ENCODE measurements around the gene NFATC1. TPM values are rescaled to one million over a fixed set of nuclear protein-coding genes. Genes with fewer than 3 reads are reported as not detected.
A peak's percentile ranks its signal among the peaks of the same experiment; 100 is the strongest.

Gene NFATC1
- total and polyA plus RNA-seq, 9 donors = 8.4 to 28.3 (median 12.2) TPM

DNA sequence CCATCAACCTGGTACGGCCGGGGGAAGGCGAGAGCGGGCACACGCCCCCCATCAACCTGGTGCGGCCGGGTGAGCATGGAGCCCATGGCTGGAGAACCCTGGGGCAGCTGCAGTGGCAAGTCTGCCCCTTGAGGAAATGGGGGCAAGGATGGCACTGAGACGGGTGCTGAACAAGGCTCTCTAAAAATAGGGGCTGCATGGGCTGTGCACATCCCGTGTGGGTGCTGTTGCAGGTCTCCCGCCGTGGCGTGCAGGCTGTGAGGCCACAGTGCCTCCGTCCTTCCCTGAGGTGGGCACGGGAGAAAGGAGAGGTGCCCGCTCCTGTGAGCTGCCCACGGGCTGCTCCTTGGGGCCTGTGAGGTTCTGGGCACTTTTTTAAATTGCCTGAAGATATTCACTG is 99.2 kb downstream of the NFATC1 start:
- Histone ChIP-seq H3K9me3 (no peaks in the 10 kb centered on the region), H3K27ac (no peak overlapping the region), H3K36me3 (no peaks in the 10 kb centered on the region), H3K27me3 (no peaks in the 10 kb centered on the region), H3K4me1 (ENCODE audit: insufficient read depth) (no peaks in the 10 kb centered on the region), H3K4me3 (no peak overlapping the region)
- intact Hi-C loops (cut with DNase I) = no loop called here
- WGBS, 3 donors = 95 to 98% (median 98%) methylated on average over 16 of the region's 16 CpGs
- DNase-seq = peak in 4 of 5 donors; percentile 1 to 17 (median 6)
- TF ChIP-seq POLR2A (IDR thresholded peaks at IDR 0.05) (no peak), EP300 (IDR thresholded peaks at IDR 0.05) (no peak)
- TF ChIP-seq, protein P1, sequence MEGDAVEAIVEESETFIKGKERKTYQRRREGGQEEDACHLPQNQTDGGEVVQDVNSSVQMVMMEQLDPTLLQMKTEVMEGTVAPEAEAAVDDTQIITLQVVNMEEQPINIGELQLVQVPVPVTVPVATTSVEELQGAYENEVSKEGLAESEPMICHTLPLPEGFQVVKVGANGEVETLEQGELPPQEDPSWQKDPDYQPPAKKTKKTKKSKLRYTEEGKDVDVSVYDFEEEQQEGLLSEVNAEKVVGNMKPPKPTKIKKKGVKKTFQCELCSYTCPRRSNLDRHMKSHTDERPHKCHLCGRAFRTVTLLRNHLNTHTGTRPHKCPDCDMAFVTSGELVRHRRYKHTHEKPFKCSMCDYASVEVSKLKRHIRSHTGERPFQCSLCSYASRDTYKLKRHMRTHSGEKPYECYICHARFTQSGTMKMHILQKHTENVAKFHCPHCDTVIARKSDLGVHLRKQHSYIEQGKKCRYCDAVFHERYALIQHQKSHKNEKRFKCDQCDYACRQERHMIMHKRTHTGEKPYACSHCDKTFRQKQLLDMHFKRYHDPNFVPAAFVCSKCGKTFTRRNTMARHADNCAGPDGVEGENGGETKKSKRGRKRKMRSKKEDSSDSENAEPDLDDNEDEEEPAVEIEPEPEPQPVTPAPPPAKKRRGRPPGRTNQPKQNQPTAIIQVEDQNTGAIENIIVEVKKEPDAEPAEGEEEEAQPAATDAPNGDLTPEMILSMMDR (IDR thresholded peaks at IDR 0.05) = no peak

DNA sequence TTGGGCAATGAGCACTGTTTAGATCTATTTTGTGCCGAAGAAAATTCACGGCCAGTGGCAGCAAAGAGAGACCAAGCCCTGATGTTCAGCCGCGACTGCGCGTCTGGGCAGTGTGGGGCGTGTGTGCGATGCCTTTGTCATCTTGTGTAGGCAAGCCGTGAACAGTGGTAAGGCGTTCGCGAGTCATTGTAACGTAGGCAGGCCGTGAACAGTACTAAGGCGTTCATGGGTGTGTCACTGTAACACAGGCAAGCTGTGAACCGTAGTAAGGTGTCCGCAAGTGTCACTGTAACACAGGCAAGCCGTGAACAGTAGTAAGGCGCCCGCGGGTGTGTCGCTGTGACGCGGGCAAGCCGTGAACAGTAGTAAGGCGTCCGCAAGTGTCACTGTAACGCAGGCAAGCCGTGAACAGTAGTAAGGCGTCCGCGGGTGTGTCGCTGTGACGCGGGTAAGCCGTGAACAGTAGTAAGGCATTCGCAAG is 99.9 kb downstream of the NFATC1 start:
- Histone ChIP-seq H3K4me3 (no peak overlapping the region), H3K27me3 (no peaks in the 10 kb centered on the region), H3K9me3 (no peaks in the 10 kb centered on the region), H3K27ac (no peak overlapping the region), H3K36me3 (no peaks in the 10 kb centered on the region), H3K4me1 (ENCODE audit: insufficient read depth) (no peaks in the 10 kb centered on the region)
- TF ChIP-seq POLR2A (IDR thresholded peaks at IDR 0.05) (no peak), EP300 (IDR thresholded peaks at IDR 0.05) (no peak)
- TF ChIP-seq, protein P1 (IDR thresholded peaks at IDR 0.05) = no peak
- intact Hi-C loops (cut with DNase I) = no loop called here
- 95 to 98% (median 98%) methylated on average over 37 of the region's 37 CpGs for WGBS, 3 donors
- peak in 4 of 5 donors; percentile 3 to 24 (median 13) for DNase-seq

DNA sequence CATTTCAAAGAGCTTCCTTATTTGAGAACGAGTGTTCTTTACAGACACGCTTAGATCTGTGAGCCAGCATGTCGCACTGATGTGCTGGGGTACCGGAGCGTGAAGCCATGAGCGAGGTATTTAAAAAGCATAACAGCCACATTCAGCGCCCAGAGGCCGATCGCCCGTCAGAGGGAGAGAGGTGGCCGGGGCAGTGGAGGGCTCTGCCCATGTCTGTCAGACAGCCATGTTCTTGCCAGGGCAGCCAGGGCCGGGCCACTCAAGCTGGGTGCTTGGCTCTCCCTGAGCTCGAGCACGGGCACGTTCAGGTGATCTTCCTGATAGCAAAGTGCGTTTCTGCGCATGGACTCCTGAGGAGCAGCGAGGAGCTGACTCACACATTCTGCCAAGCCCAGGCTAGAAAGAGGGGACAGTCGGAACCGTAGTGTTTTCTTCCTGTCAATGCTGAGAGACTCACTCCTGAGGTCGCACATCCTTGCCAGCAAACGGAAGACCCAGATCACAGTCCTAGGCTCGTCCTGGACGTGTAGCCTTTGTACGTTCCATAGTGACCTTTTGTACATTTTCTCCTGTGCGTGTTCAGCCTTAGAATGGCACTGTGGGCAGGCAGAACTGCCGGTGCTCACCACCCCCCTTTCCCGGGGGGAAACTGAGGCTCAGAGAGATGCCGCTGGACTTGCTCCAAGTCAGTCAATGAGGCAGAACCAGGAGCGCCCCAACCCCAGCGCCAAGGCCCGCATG is 100.7 kb downstream of the NFATC1 start:
- Histone ChIP-seq H3K9me3 (no peaks in the 10 kb centered on the region), H3K4me3 (no peak overlapping the region), H3K36me3 (no peaks in the 10 kb centered on the region), H3K4me1 (ENCODE audit: insufficient read depth) (no peaks in the 10 kb centered on the region), H3K27me3 (no peaks in the 10 kb centered on the region), H3K27ac (no peak overlapping the region)
- DNase-seq = peak in 3 of 5 donors; percentile 14 to 32 (median 15)
- TF ChIP-seq POLR2A (IDR thresholded peaks at IDR 0.05) = no peak
- no peak for TF ChIP-seq EP300 (IDR thresholded peaks at IDR 0.05)
- TF ChIP-seq, protein P1 (IDR thresholded peaks at IDR 0.05) = no peak
- intact Hi-C loops (cut with DNase I) = no loop called here
- 87 to 94% (median 91%) methylated on average over 32 of the region's 32 CpGs for WGBS, 3 donors

DNA sequence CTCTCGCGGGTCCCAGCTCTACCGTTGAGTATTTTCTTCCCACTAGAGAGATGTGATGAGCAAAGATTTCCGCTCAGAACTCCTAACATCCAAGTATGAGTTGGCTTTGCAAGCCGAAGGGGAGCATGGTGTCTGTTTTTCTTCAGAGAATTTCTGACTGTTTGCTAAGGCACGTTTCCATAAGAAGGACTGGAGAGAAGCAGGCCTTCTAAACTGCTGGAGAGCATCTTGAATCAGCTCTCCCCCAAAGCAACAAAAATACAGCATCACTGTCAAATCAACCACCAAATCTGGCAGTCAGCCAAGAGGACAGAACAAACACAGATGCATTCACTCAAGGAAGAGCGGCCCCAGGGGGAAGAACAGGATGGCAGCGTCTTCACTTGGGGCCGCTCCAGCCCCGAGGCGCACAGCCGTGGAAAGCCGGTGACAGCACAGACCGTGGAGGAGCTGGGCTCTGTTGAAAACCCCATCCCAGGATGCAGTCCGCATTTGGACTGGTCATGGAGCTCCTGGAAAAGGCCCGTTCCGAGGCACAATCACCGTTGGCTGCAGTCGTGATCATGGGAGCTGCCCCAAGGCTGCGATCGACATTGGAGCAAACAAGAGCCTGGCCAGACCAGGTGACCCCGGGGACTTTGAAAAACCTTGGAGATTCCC is 101.4 kb downstream of the NFATC1 start:
- Histone ChIP-seq H3K36me3 (no peaks in the 10 kb centered on the region), H3K9me3 (no peaks in the 10 kb centered on the region), H3K4me3 (no peak overlapping the region), H3K27ac (no peak overlapping the region), H3K4me1 (ENCODE audit: insufficient read depth) (no peaks in the 10 kb centered on the region), H3K27me3 (no peaks in the 10 kb centered on the region)
- intact Hi-C loops (cut with DNase I) = no loop called here
- peak in 4 of 5 donors; percentile 18 to 31 (median 24) for DNase-seq
- TF ChIP-seq EP300 (IDR thresholded peaks at IDR 0.05) = no peak
- TF ChIP-seq, protein P1 (IDR thresholded peaks at IDR 0.05) = no peak
- no peak for TF ChIP-seq POLR2A (IDR thresholded peaks at IDR 0.05)
- WGBS, 3 donors = 48 to 56% (median 53%) methylated on average over 22 of the region's 22 CpGs

Measured in ovary (tissue), 9 donors.